ELF-1 (cell line): ENCODE data around the gene CAPN13.

Source experiments
- DNase-seq: peaks from one replicate; pipeline ENCODE4 v3.0.0-alpha.2; 2016; ENCODE audit warnings: low read depth, low spot score

CAPN13 gene

GRCh38 chr2:30786923-30787685 lies 20.1 kb downstream of the CAPN13 start:
- DNase-seq: no peak

DNA sequence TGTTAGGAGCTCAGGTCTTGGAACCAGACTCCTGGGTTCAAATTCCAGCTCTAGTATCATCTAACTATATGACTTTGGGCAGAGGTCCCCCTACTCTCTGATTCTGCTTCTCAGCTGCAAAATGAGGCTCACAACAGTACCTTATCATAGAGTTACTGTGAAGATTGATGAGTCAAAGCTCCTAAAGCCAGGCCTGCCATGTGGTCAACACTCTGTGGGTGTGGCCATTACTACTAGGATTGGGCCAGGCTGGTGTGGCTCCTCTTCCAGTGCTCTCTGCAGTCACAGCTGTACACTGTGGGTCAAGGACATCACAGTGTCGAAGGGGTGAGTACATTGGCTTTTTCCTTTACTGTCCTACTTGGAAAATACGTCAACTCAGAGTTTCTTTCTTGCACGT lies 22.6 kb downstream of the CAPN13 start:
- DNase-seq: no peak

DNA sequence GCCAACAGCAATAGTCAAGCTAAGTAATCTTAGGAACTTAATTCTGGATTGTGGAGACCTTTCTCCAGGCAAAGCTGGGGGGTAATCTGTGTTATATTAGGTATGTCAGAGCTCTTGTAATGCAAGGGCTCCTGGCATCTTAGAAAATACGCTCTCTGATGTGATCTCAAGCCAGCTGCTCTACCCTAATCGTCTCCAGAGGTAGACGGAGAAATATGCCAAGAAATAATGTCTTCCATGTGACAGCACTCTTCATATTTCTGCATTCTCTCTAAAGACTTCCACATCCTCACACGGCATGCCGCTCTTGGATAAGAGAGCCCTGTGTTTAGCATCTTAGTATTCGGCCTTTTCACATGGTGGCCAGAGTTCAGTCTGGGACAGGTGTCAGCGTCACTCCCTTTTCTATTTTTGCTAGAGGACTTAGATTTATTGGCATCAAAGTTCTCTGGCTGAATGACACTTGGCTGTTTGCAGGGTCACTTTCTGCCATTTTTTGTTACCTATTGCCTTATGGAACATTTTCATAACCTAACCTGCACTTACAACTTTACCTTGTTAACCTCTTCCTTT lies 25.2 kb downstream of the CAPN13 start:
- DNase-seq: no peak

DNA sequence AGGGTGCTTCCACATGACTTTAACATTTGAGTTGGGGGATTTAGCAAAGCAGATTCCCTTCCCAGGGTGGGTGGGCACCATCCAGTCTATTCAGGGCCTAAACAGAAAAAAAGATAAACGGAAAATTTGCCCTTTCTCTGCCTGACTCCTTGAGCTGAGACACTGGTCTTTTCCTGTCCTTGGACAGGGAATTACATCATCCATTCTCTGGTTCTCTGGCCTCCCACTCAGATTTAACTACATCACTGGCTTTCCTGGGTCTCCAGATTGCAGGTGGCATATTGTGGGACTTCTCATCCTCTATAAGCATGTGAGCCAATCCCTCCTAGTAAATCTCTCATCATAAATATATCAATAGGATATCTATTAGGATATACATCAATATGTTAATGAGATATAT lies 25.8 kb downstream of the CAPN13 start:
- DNase-seq: no peak

- DNase-seq: no peak
These were observed 26.4 kb downstream of the CAPN13 start for GRCh38 chr2:30780776-30781330.

GRCh38 chr2:30778611-30779010 lies 28.6 kb downstream of the CAPN13 start:
- no peak for DNase-seq

GRCh38 chr2:30777661-30778505 lies 29.4 kb downstream of the CAPN13 start:
- DNase-seq: no peak

DNA sequence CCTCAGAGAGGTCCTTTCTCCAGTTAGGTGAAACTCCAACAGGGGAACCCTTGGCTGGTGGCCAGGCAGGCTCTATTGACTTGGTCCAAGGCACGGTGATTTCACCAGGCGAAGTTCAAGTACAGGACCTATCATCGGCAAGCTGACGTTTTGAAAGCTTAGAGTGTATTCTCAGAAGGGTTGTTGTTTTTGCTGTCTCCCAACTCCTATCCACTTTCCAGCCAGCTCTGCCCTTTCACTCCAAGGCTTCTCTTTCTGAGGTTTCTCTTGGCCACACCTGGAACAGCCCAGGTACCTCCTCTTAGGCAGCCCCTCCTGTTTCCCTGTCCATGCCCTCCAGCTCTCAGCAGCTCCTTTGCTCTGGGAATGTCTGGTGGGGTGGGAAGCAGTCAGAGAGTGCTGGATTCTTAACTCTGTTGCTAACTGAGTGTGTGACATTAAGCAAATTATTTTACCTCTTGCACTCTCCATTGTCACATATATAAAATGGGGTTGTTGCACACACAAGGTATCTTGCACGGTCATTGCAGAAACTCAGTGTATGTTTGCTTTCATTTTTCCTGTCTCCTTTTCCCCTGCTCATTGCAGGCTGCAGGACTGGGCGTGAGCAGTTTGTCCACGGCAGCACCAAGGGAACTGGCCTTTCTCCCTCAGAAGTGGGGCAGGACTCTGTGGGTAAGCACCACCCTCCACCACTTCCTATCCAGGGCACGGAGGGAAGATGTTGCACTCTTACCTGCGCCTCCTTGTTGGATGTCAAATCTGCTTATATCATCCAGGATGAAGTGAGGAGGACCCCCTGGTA lies 30.2 kb downstream of the CAPN13 start:
- no peak for DNase-seq

GRCh38 chr2:30775833-30776232 lies 31.4 kb downstream of the CAPN13 start:
- DNase-seq: no peak

DNA sequence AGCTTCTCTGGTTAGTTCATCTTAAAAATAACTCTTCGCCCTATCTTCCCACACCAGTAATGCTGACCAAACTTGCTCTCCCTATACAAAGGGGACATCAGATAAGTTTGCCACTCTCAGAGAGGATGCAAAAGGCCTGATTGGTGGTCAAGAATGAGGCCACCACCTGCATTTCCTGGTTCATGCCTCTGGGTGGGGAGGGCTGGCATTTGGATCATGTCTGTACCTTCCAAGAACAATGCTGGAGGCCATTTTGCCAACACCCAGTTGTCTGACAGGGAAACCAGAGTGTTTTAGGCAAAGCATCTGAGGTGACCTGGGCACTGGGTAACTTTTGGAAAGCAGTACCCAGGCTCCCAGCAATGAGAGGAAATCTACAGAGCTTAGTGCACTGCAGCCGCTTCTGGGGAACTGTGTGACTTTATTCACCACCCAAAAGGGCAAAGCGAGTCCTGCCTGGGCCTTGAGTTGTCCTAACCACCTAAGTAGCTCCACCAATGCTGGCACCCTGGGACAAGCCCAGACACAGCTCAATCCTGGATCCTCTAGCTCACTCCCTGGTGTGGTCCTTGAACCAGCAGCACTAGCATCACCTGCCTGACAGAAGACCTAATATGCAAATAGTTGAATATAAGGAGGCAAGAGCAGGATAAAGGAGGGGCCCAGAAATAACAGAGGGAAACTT lies 35.1 kb downstream of the CAPN13 start:
- DNase-seq: no peak

GRCh38 chr2:30770816-30771576 lies 36.2 kb downstream of the CAPN13 start:
- DNase-seq: no peak

DNA sequence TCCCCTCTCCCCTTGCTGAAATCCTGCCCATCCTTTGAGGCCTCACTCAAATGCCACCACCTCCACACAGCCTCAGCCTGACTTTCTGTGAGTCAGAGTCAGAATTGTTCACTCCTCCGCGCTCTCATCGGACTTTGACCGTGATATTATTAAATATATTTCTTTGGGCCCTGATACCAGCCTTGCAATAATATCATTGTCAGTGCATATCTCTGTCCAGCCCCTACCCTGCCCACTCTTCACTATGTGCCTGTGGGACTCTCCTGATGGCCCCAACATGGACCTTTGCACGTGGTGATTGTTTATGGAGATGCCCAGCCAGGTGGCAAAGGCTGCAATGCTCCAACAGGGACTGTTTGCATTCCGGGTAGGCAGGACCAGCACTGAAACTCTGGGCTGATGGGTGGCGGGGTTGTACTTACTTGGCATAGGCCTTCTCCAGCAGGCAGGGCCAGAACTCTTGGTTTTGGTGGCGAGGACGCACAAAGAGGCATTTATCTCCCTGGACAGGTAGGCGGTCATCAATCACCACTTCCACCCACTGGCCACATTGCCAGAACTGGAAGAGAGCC lies 37.3 kb downstream of the CAPN13 start:
- no peak for DNase-seq

- no peak for DNase-seq
These were observed 37.8 kb downstream of the CAPN13 start for GRCh38 chr2:30769481-30769780.

- no peak for DNase-seq
These were observed 38.4 kb downstream of the CAPN13 start for GRCh38 chr2:30768708-30769480.

GRCh38 chr2:30768036-30768686 lies 39.1 kb downstream of the CAPN13 start:
- no peak for DNase-seq

GRCh38 chr2:30766666-30767065 lies 40.6 kb downstream of the CAPN13 start:
- DNase-seq: no peak

- DNase-seq: no peak
These were observed 41.3 kb downstream of the CAPN13 start for GRCh38 chr2:30765876-30766470.

GRCh38 chr2:30765191-30765590 lies 42.1 kb downstream of the CAPN13 start:
- DNase-seq: no peak
